GM12878 (cell line): ENCODE results near the gene DAPK2.

Source experiments
- BRCA1 ChIP-seq: IDR thresholded peaks from 2 replicates; pipeline ENCODE4 v1.6.1; 2011; ENCODE audit warnings: low read depth, low read length, improper control_type of control experiment
- CREM ChIP-seq: IDR thresholded peaks from 2 replicates; pipeline ENCODE4 v1.6.1; 2014; ENCODE audit warnings: antibody characterized with exemption, low read depth
- EED ChIP-seq: sonication (generic); IDR thresholded peaks from 2 replicates; pipeline ENCODE4 v1.6.1; 2016; ENCODE audit warnings: antibody characterized with exemption, low read depth
- EP300 ChIP-seq, 2 experiments: fragments of 150-350 bp in 1 of 2; IDR thresholded peaks; 2 replicates each; pipeline ENCODE4 v1.6.1; 2011 to 2012; ENCODE audit warnings: low read depth in 2 of 2, low read length in 2 of 2, borderline replicate concordance in 1 of 2, improper control_type of control experiment in 1 of 2, inconsistent platforms in 1 of 2; ENCODE audit not compliant: control insufficient read depth in 1 of 2
- HDAC6 ChIP-seq: fragments of 200-600 bp; sonication (generic); IDR thresholded peaks from one replicate; pipeline ENCODE4 v1.8.0; 2017; ENCODE audit warnings: antibody characterized with exemption; ENCODE audit not compliant: unreplicated experiment
- MAX ChIP-seq: IDR thresholded peaks from 2 replicates; pipeline ENCODE4 v1.6.1; 2012; ENCODE audit warnings: low read depth, low read length, improper control_type of control experiment
- POLR2A ChIP-seq: IDR thresholded peaks from 2 replicates; pipeline ENCODE4 v1.6.1; 2011; ENCODE audit warnings: low read depth, mild to moderate bottlenecking, low read length
- POLR2AphosphoS5 ChIP-seq: IDR thresholded peaks from 2 replicates; pipeline ENCODE4 v1.6.1; 2011; ENCODE audit warnings: mild to moderate bottlenecking, low read length, inconsistent platforms
- RB1 ChIP-seq: fragments of 450-650 bp; formaldehyde crosslinking; IDR thresholded peaks from 2 replicates; pipeline ENCODE4 v1.6.1; 2017; ENCODE audit warnings: mild to moderate bottlenecking, borderline replicate concordance
- SRF ChIP-seq, 2 experiments: IDR thresholded peaks; 2 replicates each; pipeline ENCODE4 v1.6.1; 2011; ENCODE audit warnings: low read depth in 2 of 2, low read length in 2 of 2, mild to moderate bottlenecking in 1 of 2, moderate library complexity in 1 of 2
- TBL1XR1 ChIP-seq: IDR thresholded peaks from 2 replicates; pipeline ENCODE4 v1.6.1; 2012; ENCODE audit warnings: low read depth, low read length, improper control_type of control experiment
- USF1 ChIP-seq: IDR thresholded peaks from 2 replicates; pipeline ENCODE4 v1.6.1; 2011; ENCODE audit warnings: borderline replicate concordance, low read depth, mild to moderate bottlenecking, moderate library complexity, mixed read lengths, low read length; ENCODE audit not compliant: insufficient read depth; ENCODE audit errors: extremely low read length
- ZNF274 ChIP-seq: IDR thresholded peaks from one replicate; pipeline ENCODE4 v1.8.0; 2011; ENCODE audit not compliant: insufficient read length, insufficient read depth
- TF ChIP-seq, protein P1 (sequence below), 3 experiments: IDR thresholded peaks in 2 of 3; conservative IDR thresholded peaks in 1 of 3; 2 replicates each; pipeline ENCODE4 v1.5.1; 2011; ENCODE audit warnings: low read depth in 3 of 3, low read length in 3 of 3, mild to moderate bottlenecking in 3 of 3, control low read depth in 2 of 3, moderate library complexity in 2 of 3, inconsistent platforms in 1 of 3, mixed read lengths in 1 of 3; ENCODE audit not compliant: control insufficient read depth in 2 of 3, insufficient read depth in 1 of 3; ENCODE audit errors: extremely low read depth in 1 of 3

- no peak for TF ChIP-seq BRCA1
- TF ChIP-seq, protein P1, sequence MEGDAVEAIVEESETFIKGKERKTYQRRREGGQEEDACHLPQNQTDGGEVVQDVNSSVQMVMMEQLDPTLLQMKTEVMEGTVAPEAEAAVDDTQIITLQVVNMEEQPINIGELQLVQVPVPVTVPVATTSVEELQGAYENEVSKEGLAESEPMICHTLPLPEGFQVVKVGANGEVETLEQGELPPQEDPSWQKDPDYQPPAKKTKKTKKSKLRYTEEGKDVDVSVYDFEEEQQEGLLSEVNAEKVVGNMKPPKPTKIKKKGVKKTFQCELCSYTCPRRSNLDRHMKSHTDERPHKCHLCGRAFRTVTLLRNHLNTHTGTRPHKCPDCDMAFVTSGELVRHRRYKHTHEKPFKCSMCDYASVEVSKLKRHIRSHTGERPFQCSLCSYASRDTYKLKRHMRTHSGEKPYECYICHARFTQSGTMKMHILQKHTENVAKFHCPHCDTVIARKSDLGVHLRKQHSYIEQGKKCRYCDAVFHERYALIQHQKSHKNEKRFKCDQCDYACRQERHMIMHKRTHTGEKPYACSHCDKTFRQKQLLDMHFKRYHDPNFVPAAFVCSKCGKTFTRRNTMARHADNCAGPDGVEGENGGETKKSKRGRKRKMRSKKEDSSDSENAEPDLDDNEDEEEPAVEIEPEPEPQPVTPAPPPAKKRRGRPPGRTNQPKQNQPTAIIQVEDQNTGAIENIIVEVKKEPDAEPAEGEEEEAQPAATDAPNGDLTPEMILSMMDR (IDR thresholded peaks at IDR 0.05 in 2 of 3, conservative IDR thresholded peaks at IDR 0.05 in 1 of 3; ENCODE audit: control insufficient read depth in 2 of 3, extremely low read depth in 1 of 3, insufficient read depth in 1 of 3, low read depth in 3 of 3, low read length in 3 of 3): peak; percentile 83 to 99 (median 98)
- no peak for TF ChIP-seq ZNF274
- no peak for TF ChIP-seq POLR2A
- TF ChIP-seq EED: no peak; the same call in 1 of the 2 replicates
- no peak for TF ChIP-seq SRF (IDR thresholded peaks at IDR 0.05; ENCODE audit: low read depth in 2 of 2, low read length in 2 of 2)
- no peak for TF ChIP-seq HDAC6
- TF ChIP-seq EP300 (IDR thresholded peaks at IDR 0.05; ENCODE audit: borderline replicate concordance in 1 of 2, control insufficient read depth in 1 of 2, low read depth in 2 of 2, low read length in 2 of 2): no peak
- TF ChIP-seq TBL1XR1: no peak
- no peak for TF ChIP-seq CREM
- no peak for TF ChIP-seq USF1
- no peak for TF ChIP-seq MAX
- no peak for TF ChIP-seq POLR2AphosphoS5
- TF ChIP-seq RB1: no peak
Observed at GRCh38 chr15:63945007-63945788, 101.1 kb downstream of the DAPK2 start.
